Measurements from ENCODE around the gene MLF2. TPM values are rescaled to one million over a fixed set of nuclear protein-coding genes. Genes with fewer than 3 reads are reported as not detected.

Gene MLF2
- total and polyA plus RNA-seq, 9 of the 15 experiments (the other 6 are each of a cell fraction or from before 2014, with no cell fraction given), result 11.4 to 190 (median 139) TPM

- Histone ChIP-seq H3K27ac (ENCODE audit: extremely low read depth, low read depth, low read length) (no peak overlapping the region), H3K9me3 (replicated peaks; ENCODE audit: control insufficient read depth, insufficient read depth, low read depth, low read length) (no peaks in the 10 kb centered on the region), H3K79me2 (ENCODE audit: control insufficient read depth, insufficient read depth, low read length) (no peaks in the 10 kb centered on the region), H3K36me3 (ENCODE audit: control insufficient read depth, insufficient read depth, low read length) (no peaks in the 10 kb centered on the region), H3K27me3 (ENCODE audit: control insufficient read depth in 2 of 2, insufficient read depth in 2 of 2, low read length in 2 of 2) (no peaks in the 10 kb centered on the region), H3K4me1 (replicated peaks in 1 of 2; ENCODE audit: control insufficient read depth in 2 of 2, insufficient read depth in 2 of 2, low read length in 2 of 2) (peaks cover 0 to 7% of the 10 kb centered on the region in 2 experiments; a peak in 2 of 5 replicates), H3K4me2 (ENCODE audit: insufficient read depth, low read length) (no peak overlapping the region), H4K20me1 (replicated peaks; ENCODE audit: control insufficient read depth, insufficient read depth, low read length) (no peaks in the 10 kb centered on the region), H3K4me3 (no peak overlapping the region), H3K9ac (ENCODE audit: insufficient read depth in 1 of 2, low read depth in 2 of 2, low read length in 2 of 2) (no peak overlapping the region), H2AFZ (ENCODE audit: low read depth, low read length) (no peak overlapping the region), H3K9me1 (ENCODE audit: control insufficient read depth, insufficient read depth, low read length) (no peaks in the 10 kb centered on the region)
- intact Hi-C loops (cut with micrococcal nuclease), result no loop called here
- 7% methylated on average over 2 of the region's 2 CpGs for WGBS (ENCODE audit: insufficient coverage, low coverage, missing lambda C conversion rate)
- CTCF ChIA-PET (ENCODE audit: low intra/inter-chr PET ratio), result no interaction called here
- DNase-seq (ENCODE audit: extremely low read depth in 1 of 4, low spot score in 3 of 4) (no peak), ATAC-seq (no peak), FAIRE-seq (no peak)
- in situ Hi-C loops (cut with MboI), result no loop called here
- POLR2A ChIA-PET, result interaction anchor here (0.5 to 0.6 kb wide), 2 partner anchors 23 to 26 kb away, joined by 3 read pairs; no protein-coding TSS in a partner anchor
- BruUV-seq (replicated peaks), result no TSS peak
- TF ChIP-seq ZC3H8 (IDR thresholded peaks at IDR 0.05), result no peak
- TF ChIP-seq TAF7 (tag; IDR thresholded peaks at IDR 0.05), result no peak
- TF ChIP-seq PREB (CRISPR knock-in tag; IDR thresholded peaks at IDR 0.05), result no peak
- TF ChIP-seq ZNF175 (CRISPR knock-in tag; IDR thresholded peaks at IDR 0.05; ENCODE audit: low read depth), result no peak
- no peak for TF ChIP-seq NRF1 (conservative IDR thresholded peaks at IDR 0.05 in 1 of 2, IDR thresholded peaks at IDR 0.05 in 1 of 2)
- peak; percentile 78 for TF ChIP-seq BCOR (IDR thresholded peaks at IDR 0.05)
- 0 out of 2 replicates have a peak, but pooled peaks have one; percentile 10 for TF ChIP-seq ARID1B (IDR thresholded peaks at IDR 0.05)
- TF ChIP-seq HDAC1 (IDR thresholded peaks at IDR 0.05), result peak in 1 of 2 experiments; percentile 54; a peak in 1 of 4 replicates
- TF ChIP-seq AFF4 (CRISPR knock-in tag; IDR thresholded peaks at IDR 0.05), result no peak
- TF ChIP-seq DACH1 (IDR thresholded peaks at IDR 0.05; ENCODE audit: partially characterized antibody), result peak; percentile 96
- TF ChIP-seq ZNF586 (CRISPR knock-in tag; conservative IDR thresholded peaks at IDR 0.05), result no peak
- no peak for TF ChIP-seq ZBTB5 (IDR thresholded peaks at IDR 0.05)
- TF ChIP-seq MAFF (IDR thresholded peaks at IDR 0.05; ENCODE audit: low read length), result no peak
- TF ChIP-seq ZBTB2 (IDR thresholded peaks at IDR 0.05), result peak; percentile 88
- peak; percentile 93 for TF ChIP-seq GATA2 (CRISPR knock-in tag; IDR thresholded peaks at IDR 0.05)
- no peak for TF ChIP-seq SAFB (IDR thresholded peaks at IDR 0.05; ENCODE audit: borderline replicate concordance, low read depth, low read length)
- TF ChIP-seq GATAD2A (IDR thresholded peaks at IDR 0.05), result peak; percentile 75; the same call in 1 of the 2 replicates
These were observed 42.1 kb upstream of the MLF2 start for GRCh38 chr12:6795088-6795487.

Measured in K562 (cell line).